GM18873 (cell line): ENCODE measurements around the gene MCC.

Experiments used
- ATAC-seq: cut with Tn5 transposase; IDR thresholded peaks from one replicate; pipeline ENCODE4 v1.9.1; 2021; ENCODE audit warnings: mild to moderate bottlenecking, moderate library complexity, moderate number of reproducible peaks; ENCODE audit not compliant: unreplicated experiment, low FRiP score

MCC gene

DNA sequence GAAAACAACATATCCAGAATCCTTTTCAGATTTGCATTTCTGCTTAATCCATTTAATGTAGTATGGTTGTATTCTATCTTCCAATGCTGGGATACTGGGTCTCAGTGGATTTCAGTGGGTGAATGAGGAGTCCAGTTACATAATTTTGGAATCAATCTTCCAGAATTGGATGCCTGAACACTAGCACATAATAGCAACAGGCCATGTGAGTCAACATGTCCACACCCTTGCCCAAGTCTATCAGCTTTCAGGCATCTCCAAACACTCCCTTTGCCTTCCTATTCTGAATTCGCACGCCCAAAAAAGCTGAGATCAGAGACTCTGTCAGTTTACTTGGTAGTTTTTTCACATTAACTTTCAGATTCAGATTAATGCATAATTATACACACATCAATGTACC lies 256.0 kb downstream of the MCC start:
- ATAC-seq, result no peak

DNA sequence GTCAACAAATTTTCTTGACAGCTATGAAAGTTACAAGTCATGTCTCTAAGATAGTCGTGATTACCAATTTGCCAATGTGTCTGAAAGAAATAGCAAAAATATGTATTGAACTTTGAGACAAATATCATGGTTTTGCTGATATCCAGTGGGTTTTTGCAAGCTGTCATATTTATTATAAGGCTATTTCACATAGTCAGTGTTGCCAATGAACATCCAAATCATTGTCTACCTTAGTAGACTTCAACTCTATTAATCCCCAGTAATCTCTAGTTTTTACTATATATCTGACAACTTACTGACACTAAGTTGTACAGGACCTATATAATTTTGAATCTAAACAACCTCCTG lies 256.6 kb downstream of the MCC start:
- ATAC-seq, result no peak

DNA sequence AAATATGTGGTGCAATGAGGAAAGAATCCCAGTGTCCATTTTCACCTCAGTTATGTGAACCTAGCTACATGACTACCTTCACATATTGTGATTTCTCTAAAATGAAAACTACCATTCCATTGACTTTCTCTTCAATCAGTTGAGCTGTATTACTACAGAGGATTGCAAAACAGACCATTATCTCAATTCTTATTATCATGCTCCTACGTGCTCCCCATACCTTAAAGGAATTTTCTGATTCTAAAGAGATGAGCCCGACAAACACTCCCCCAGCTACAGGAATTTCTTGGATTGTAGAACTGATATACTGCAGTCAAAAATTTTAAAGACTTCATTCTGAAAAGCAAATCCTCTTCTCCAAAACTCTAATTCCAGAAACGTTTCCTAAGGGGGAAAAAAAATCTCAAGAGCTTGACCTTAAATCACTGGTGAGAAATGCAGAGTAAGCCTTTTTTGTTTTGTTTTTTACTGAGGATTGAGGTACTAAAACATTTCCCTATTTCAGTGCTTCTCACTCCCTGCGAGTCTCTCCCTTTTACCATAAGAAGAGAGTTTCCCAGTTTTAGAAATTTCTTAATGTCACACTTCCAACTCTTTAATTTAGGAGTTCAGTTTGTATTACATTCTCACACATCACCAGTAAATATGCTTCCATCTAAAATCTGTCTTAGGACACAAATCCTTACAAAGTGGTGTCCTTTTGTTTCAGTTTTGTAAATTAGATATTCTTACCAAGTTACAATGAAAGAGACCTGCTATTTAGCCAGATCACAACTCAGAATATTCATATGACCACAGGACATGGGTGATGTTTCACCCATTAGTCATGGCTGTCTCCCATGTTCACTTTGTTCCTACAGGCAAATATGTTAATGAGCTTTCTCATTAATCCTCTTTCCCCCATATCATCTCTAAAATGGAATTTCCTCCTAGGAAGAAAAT lies 257.3 kb downstream of the MCC start:
- ATAC-seq, result no peak

DNA sequence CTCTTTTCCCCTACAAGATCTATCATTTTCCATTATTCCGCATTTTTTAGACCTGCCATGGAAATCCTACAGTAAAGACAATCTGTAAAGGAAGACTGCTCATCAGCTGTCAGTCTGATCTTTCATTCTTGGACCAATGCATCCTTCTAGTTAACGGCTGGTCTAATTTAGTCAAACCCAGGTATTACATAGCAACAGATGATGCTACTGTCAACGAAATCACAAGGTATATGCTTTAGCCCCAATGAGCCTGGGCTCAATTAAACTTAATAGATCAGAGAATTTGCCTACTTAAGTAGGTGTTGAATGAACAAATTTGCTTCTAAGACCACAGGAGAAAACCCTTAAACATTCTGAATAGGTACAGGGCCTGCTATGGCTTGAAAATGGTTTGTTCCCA lies 260.5 kb downstream of the MCC start:
- ATAC-seq, result no peak

DNA sequence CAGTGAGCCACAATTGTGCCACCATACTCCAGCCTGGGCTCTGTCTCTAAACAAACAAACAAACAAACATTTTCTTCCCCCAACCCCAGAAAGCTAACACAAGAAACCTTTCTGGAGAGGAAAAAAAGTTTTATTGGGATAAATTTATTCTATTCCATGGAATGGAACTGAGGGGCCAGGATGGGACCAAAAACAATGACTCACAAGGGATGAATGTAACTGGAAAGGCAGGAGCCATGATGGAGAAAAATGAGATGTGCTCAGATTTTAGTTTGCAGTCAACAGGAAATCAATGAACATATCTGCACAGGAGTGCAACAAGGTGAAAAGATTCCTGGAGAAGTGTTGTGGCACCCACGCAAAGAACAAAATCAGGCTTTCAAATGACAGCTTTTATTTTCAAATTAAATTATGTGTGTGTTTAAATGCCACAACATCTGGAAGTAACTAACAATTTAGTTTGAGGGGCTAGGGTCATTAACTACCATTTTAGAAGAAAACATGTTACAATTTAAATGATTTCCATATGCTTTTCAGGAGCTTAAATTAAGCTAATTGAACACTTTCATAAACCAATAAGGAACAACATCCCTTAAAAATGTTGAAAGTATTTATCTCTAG lies 262.0 kb downstream of the MCC start:
- ATAC-seq, result no peak

DNA sequence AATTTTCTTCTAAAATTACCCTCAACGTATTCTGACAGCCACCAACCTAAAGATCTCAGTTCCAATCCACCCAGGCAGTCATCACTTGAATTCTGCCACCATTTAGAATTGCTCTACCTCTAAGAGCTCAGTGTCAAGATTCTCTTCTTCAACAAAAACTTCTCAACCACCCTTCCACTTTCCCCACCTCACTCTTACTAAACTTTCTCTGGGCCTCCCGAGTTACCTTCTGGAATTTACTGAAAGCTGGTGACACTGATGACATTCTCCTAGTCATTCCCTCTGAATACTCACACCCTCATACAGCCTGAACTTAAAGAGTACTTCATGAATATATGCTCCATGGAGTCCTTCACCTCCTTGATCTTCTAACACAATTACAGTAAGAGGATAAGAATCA lies 263.0 kb downstream of the MCC start:
- ATAC-seq, result no peak

DNA sequence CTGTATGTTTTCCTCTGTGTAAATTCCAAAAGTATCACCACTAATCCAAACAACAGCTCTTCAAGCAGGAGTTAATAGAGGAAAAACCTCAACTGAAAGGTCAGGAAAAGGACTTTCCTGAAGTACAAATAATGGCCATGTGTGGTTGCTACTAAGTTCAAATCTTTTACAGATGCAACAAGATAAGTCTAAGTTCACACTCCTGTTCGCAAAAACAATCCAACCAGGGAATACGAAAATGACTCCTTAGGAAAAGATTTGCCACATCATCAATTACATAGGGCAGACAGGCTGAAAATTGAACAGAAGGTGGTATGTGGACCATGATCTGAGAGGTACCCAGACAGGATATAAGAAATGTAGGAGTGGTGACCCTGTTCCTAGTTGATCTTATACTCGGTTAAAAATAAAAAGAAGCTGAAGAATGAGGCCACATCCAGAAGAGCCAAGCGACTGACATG lies 263.6 kb downstream of the MCC start:
- ATAC-seq, result no peak

DNA sequence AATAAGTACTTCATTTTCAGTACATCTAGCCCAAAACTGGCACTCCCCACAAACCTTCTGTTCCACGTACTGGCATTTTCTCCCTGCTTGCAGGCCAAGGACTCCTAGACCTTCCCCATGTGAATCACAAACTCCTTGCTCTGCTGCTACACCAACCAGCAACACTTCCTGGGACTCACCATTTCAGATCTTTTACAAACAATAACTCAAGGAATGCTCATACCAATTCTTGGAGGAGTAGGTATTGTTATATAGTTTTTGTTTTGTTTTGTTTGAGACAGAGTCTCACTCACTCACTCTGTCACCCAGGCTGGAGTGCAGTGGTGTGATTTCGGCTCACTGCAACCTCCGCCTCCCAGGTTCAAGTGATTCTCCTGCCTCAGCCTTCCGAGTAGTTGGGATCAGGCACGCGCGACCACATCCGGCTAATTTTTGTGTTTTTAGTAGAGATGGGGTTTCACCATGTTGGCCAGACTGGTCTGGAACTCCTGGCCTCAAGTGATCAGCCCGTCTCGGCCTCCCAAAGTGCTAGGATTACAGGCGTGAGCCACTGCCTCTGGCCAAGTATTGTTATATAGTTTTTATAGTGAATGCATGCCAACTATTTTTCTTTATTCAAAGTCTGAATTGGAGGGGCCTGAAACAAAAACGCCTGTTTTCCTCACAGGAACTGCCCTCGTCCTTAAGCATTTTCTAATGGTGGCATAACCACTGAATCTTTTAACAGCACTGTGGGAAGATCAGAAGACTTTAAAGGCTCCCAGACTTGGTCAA lies 264.2 kb downstream of the MCC start:
- ATAC-seq, result no peak

DNA sequence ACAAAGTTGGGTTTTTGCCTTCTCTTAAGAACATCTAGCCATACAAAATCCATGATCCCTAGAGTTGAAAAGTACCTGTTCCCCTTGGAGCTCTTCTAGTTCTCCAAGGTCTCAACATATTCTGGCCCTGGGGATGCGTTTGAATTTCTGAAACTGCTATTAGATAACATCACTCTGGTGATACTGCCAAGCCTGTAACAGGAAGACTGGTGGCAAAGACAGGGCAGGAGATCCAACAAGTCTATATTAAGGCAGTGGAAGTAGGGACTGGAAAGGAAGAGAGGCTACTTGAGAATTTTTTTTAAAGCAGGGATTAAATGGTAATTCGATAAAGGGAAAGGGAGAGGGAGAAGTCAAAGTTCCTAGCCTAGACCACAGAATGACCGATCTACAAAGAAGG lies 264.9 kb downstream of the MCC start:
- ATAC-seq, result no peak

DNA sequence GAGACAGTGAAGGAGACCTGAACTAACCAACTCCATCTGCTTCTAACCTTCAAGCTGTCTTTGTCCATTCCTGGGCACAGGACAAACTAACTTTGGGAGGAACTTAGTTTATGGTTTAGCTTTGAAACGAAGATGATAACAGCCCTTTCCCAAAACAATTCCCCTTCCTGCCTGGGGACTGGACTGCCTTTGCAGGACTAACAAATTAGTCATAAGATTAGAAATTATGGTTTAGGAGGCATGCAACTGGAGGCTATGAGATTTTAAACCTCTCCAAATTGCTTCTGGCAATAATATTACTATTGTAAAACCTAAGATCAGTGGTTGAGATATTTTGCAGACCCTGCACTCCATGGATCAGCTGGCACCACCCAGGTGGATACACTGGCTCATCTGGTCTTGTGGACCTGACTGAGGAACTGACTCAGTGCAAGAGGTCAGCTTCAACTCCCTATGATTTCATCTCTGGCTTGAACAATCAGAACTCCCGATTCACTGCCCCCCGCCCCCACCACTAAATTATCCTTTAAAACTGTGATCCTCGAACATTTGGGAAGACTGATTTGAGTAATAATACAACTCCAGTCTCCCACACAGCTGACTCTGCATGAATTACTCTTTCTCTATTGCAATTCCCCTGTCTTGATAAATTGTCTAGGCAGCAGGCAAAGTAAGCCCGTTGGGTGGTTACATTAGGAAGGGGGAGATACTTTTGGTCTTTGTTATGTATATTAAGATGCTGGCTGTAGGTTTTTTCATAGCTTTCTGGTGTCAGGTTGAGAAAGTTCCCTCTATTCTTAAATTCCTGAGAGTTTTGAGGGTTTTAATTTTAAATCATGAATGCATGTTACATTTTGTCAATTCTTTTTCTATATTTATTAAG lies 266.7 kb downstream of the MCC start:
- no peak for ATAC-seq

DNA sequence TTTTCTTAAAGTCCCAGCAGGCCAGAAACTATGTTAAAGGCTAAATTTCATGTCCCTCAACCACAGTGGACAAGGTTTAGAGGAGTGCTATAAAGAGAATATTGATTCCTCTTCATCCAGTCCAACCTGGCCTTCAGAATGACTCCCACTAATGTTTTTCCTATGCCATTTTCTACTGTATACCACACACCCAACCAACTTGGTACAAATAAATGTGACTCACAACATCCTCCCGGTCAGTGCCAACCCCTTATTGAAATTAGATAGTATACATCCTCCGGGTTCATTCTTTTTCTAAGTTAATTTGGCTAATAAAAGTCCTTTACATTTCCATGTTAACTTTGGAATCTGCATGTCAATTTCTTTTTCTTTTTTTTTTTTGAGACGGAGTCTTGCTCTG lies 268.6 kb downstream of the MCC start:
- ATAC-seq, result no peak

DNA sequence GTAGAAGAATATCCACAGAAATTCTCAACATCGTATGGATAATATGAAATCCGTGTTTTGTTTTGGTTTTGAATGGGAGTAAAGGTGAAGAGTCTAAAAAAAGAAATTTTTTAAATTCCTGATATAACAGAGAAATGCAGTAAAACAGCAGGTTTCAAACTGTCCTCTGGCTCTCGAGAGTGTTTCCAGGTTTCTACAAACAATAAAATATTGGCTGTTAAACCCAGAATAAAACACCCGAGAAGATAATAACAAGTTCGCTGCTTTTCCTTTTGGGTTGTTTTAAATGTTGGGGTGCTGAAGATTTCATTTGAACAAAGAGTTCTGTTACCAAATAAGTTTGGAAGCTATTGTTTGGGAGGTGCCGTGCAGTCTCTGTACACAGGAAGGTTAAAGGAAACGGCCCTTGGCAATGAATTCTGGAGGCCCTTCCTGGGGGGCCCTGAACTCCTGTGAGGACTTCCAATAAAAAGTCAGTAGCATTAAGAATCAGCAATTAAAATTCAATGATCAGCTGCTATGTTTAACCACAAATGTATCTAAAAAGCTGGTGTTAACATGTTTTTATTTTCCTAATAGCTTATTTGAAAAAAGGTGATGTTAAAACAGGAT lies 269.2 kb downstream of the MCC start:
- no peak for ATAC-seq

DNA sequence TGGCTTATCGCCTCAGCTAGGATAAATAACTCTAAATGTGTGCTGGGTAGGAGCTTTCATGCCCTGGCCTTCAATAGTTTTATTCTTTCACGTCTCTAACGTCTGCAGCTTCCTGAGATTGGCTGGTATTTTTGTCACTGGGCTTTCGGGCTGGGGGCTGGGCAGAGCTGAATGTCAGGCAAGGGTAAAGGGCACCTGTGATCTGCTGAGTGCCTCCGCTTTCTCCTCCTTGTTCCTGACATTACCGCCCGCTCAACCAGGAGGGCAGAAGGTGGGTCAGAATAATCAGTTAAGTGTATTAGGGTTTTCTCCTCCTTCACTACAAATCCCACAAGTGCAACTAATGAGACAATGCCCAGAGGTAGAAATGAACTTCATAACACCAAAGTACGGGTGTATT lies 270.1 kb downstream of the MCC start:
- no peak for ATAC-seq

DNA sequence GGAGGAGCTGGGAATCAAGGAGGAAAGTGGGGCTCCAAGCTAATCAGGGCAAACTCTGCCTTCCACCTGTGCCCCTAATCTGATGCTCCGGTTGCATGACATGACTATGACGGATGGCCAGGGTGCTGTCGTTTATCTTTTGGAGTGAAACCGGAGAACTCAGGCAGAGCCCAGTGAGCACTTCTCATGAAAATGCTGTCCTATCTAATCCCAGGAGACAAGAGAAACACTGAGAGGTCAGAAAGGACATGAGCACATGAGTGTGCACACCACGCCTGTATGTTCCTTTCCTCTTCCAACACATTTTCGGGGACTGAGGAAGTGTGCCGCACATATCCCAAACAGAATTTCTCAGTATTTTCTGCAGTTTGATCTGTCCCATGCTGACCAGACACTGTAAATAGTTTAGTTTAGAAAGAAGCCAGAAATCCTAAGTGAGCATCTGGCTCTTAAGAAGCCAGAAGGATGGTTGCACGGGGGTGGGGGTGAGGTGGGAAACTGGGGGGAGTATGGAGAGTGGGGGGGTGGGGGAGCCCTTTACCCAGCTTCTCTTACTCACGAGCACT lies 270.6 kb downstream of the MCC start:
- ATAC-seq, result no peak

DNA sequence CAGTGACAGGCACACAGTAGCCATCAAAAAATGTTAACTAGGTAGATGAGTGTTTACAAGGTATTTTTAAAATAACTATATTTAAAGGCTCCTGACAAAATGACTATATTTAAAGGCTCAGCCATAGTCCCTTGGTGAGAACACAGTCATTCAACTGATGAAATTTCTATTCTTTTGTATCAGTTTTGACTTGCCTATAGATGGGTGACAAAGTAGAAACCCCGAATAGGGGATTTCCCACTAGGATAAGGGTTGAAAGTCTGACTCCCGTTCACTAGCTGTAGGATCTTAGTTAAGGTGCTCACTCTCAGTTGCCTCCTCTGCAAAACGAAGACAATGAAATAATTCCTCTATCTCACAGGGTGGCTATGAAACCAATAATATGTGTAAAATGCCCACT lies 271.7 kb downstream of the MCC start:
- ATAC-seq, result no peak

DNA sequence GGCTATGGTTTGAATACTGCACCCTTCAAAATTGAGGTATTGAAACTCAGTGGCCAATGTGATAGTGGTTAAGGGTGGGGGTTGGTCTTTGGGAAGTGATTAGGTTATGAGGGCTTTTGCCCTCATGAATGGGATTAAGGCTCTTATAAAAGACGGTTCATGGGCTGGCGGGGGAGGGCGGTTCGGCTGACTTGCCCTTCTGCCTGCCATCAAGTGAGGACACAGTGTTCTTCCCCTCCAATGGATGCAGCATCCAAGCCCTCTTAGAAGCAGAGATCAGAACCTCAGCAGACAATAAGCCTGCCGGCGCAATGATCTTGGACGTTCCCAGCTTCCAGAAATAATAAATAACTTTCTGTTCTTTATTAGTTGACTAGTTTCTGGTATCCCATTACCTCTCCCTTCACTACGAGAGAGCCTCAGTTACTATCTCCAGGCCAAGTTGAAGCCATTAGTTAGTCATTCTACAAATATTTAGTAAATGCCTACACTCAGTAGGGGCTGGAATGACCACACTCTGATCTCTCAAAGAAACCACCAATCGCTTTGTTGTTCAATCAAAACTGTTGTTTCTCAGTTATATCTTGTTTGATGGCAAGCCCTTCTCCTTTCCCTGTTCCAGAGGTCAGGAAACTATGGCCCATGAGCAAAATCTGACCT lies 272.7 kb downstream of the MCC start:
- no peak for ATAC-seq

DNA sequence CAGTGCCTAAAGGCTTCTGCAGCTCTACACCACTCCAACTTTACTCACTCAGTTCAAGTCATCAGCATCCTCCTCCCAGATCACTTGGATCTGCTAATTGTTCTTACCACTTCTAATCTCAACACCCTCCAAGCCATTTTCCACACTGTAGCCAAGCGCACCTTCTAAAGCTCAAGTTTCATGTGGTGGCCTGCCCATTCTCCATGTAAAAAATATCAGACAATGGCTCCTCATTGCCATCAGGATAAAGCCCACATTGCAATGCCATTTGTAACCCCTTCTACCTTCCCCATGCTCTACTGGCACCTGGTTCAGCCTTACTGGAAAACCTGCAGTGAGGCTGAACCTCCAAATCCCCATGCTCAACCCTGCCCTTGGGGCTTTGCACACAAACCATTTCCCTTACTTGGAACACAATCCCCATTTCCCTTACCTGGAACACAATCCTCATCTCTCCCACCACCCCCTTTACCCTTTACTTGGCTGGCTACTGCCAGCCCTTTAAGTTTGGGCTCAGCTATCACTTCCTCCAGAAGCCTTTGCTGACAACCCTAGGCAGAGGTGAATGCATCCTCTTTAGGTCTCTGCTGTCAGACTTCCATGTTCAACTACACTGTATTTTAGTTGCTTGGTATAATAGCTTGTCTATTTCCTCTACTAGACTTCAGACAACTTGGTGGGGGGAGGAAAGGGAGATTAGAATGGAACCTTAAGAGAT lies 273.5 kb downstream of the MCC start:
- ATAC-seq, result no peak
